Liver (tissue), 9 donors: ENCODE data around the gene RRAGC. TPM values are rescaled to one million over a fixed set of nuclear protein-coding genes. Genes with fewer than 3 reads are reported as not detected.

Experiments
- DNase-seq: peaks from one replicate; pipeline ENCODE4 v3.0.0-alpha.2; 2017; ENCODE audit warnings: low spot score
- H3K27ac ChIP-seq, 2 donors: one replicate each; pipeline ENCODE4 v1.7.0; 2013; ENCODE audit warnings: inconsistent platforms in 2 of 2, low read length in 2 of 2, control low read depth in 1 of 2, low read depth in 1 of 2, mild to moderate bottlenecking in 1 of 2
- H3K27me3 ChIP-seq, 4 donors: one replicate each; pipeline versions ENCODE4 v1.6.1 to v1.7.0; 2013; ENCODE audit warnings: low read length in 3 of 4, inconsistent platforms in 1 of 4, mild to moderate bottlenecking in 1 of 4, moderate library complexity in 1 of 4; ENCODE audit not compliant: control insufficient read depth in 4 of 4, insufficient read depth in 4 of 4
- H3K36me3 ChIP-seq, 4 donors: one replicate each; pipeline versions ENCODE4 v1.6.1 to v1.7.0; 2013; ENCODE audit warnings: low read length in 3 of 4, mild to moderate bottlenecking in 3 of 4, low read depth in 1 of 4, moderate library complexity in 1 of 4; ENCODE audit not compliant: control insufficient read depth in 4 of 4, insufficient read depth in 3 of 4
- H3K4me1 ChIP-seq, 4 donors: one replicate each; pipeline versions ENCODE4 v1.6.1 to v1.7.0; 2013; ENCODE audit warnings: low read length in 3 of 4, mild to moderate bottlenecking in 3 of 4, moderate library complexity in 1 of 4; ENCODE audit not compliant: control insufficient read depth in 4 of 4, insufficient read depth in 4 of 4
- H3K4me3 ChIP-seq, 3 donors: one replicate each; pipeline versions ENCODE4 v1.6.1 to v1.7.0; 2013; ENCODE audit warnings: low read length in 3 of 3, control low read depth in 1 of 3, low read depth in 1 of 3, mild to moderate bottlenecking in 1 of 3
- H3K9ac ChIP-seq, 2 donors: one replicate each; pipeline ENCODE4 v1.7.0; 2013; ENCODE audit warnings: low read length in 2 of 2, mild to moderate bottlenecking in 2 of 2, moderate library complexity in 2 of 2, control low read depth in 1 of 2, low read depth in 1 of 2
- H3K9me3 ChIP-seq, 4 donors: one replicate each; pipeline versions ENCODE4 v1.6.1 to v1.7.0; 2013; ENCODE audit warnings: low read length in 3 of 4; ENCODE audit not compliant: control insufficient read depth in 4 of 4
- EGR1 ChIP-seq, 2 donors: IDR thresholded peaks; 2 replicates each; pipeline ENCODE4 v1.6.1; 2016 to 2018; ENCODE audit warnings: antibody characterized with exemption in 2 of 2, low read depth in 2 of 2
- FOXA1 ChIP-seq: IDR thresholded peaks from 2 replicates; pipeline ENCODE4 v1.6.1; 2016; ENCODE audit warnings: antibody characterized with exemption
- FOXA2 ChIP-seq: IDR thresholded peaks from 2 replicates; pipeline ENCODE4 v1.6.1; 2016; ENCODE audit warnings: antibody characterized with exemption
- GABPA ChIP-seq, 2 donors: IDR thresholded peaks in 1 of 2; conservative IDR thresholded peaks in 1 of 2; 2 replicates each; pipeline ENCODE4 v1.6.1; 2016; ENCODE audit warnings: antibody characterized with exemption in 2 of 2, mild to moderate bottlenecking in 1 of 2, moderate library complexity in 1 of 2
- HNF4A ChIP-seq, 2 donors: conservative IDR thresholded peaks; 2 replicates each; pipeline ENCODE4 v1.6.1; 2016; ENCODE audit warnings: antibody characterized with exemption in 2 of 2, mild to moderate bottlenecking in 2 of 2
- HNF4G ChIP-seq: IDR thresholded peaks from 2 replicates; pipeline ENCODE4 v1.6.1; 2016; ENCODE audit warnings: antibody characterized with exemption
- JUND ChIP-seq, 2 donors: IDR thresholded peaks; 2 replicates each; pipeline ENCODE4 v1.6.1; 2016; ENCODE audit warnings: antibody characterized with exemption in 2 of 2
- MAX ChIP-seq: IDR thresholded peaks from 2 replicates; pipeline ENCODE4 v1.6.1; 2016; ENCODE audit warnings: antibody characterized with exemption
- NR2F2 ChIP-seq: IDR thresholded peaks from 2 replicates; pipeline ENCODE4 v1.6.1; 2016; ENCODE audit warnings: antibody characterized with exemption
- RAD21 ChIP-seq, 2 donors: IDR thresholded peaks; 2 replicates each; pipeline ENCODE4 v1.6.1; 2016; ENCODE audit warnings: antibody characterized with exemption in 2 of 2, mild to moderate bottlenecking in 2 of 2
- RXRA ChIP-seq, 2 donors: IDR thresholded peaks; 2 replicates each; pipeline ENCODE4 v1.6.1; 2017 to 2018; ENCODE audit warnings: antibody characterized with exemption in 2 of 2, mild to moderate bottlenecking in 1 of 2
- SP1 ChIP-seq: IDR thresholded peaks from 2 replicates; pipeline ENCODE4 v1.6.1; 2018; ENCODE audit warnings: antibody characterized with exemption, mild to moderate bottlenecking
- TAF1 ChIP-seq: conservative IDR thresholded peaks from 2 replicates; pipeline ENCODE4 v1.6.1; 2016; ENCODE audit warnings: antibody characterized with exemption, mild to moderate bottlenecking
- YY1 ChIP-seq: IDR thresholded peaks from 2 replicates; pipeline ENCODE4 v1.6.1; 2016; ENCODE audit warnings: antibody characterized with exemption, mild to moderate bottlenecking
- WGBS: extraction: QIAGEN DNeasy Blood & Tissue Kit; methylation state at CpG from one replicate; pipeline ENCODE4 v1.1.7; 2013; 5-methylcytosine and 5-hydroxymethylcytosine counted together
- polyA plus RNA-seq, 2 donors: library from polyadenylated mRNA; stranded (reverse) in 1 of 2; unstranded in 1 of 2; fragments of 200-250 nt in 1 of 2; fragments of >200 nt in 1 of 2; fragmentation: Nextera tagmentation in 1 of 2; extraction: Ambion mirVana in 1 of 2; gene quantifications; one replicate each; pipeline versions ENCODE4 v1.2.1 to v1.2.3, GENCODE V29; 2013 to 2015
- total RNA-seq, 2 donors: library from RNA; depleted of rRNA; stranded (reverse); fragments of >200 nt; gene quantifications; one replicate each; pipeline ENCODE4 v1.2.3, GENCODE V29; 2014
- TF ChIP-seq, protein P1 (sequence below): IDR thresholded peaks from 2 replicates; pipeline ENCODE4 v1.6.1; 2016; ENCODE audit warnings: antibody characterized with exemption, mild to moderate bottlenecking
- TF ChIP-seq, protein P2 (sequence below): IDR thresholded peaks from 2 replicates; pipeline ENCODE4 v1.6.1; 2016; ENCODE audit warnings: antibody characterized with exemption
- TF ChIP-seq, protein P3 (sequence below): fragments of 150-350 bp; IDR thresholded peaks from 2 replicates; pipeline ENCODE4 v1.5.1; 2017; ENCODE audit warnings: improper control_type of control experiment, low read depth, low read length; ENCODE audit not compliant: missing input control
- TF ChIP-seq, protein P4 (sequence below): IDR thresholded peaks from 2 replicates; pipeline ENCODE4 v1.6.1; 2016; ENCODE audit warnings: antibody characterized with exemption
- donor health status: healthy.
- donor health status: healthy.
- donor health status: healthy.
- donor health status: healthy.
- donor health status: healthy.

RRAGC gene
- total and polyA plus RNA-seq, 4 donors = 6.6 to 10.1 (median 7.2) TPM

GRCh38 chr1:38899560-38899959, 40.0 kb upstream of the RRAGC start:
- DNase-seq = no peak
- Histone ChIP-seq H3K27me3 (no peaks in the 10 kb centered on the region), H3K4me3 (no peak overlapping the region), H3K27ac (no peak overlapping the region), H3K9ac (no peak overlapping the region), H3K9me3 (no peaks in the 10 kb centered on the region), H3K4me1 (no peaks in the 10 kb centered on the region), H3K36me3 (no peaks in the 10 kb centered on the region)
- WGBS = 84% methylated on average over 4 of the region's 4 CpGs
- TF ChIP-seq RAD21 (IDR thresholded peaks at IDR 0.05) (no peak), GABPA (IDR thresholded peaks at IDR 0.05 in 1 of 2, conservative IDR thresholded peaks at IDR 0.05 in 1 of 2) (no peak), JUND (IDR thresholded peaks at IDR 0.05) (no peak), EGR1 (IDR thresholded peaks at IDR 0.05; ENCODE audit: low read depth in 2 of 2) (no peak), HNF4A (conservative IDR thresholded peaks at IDR 0.05) (no peak), MAX (no peak), FOXA2 (no peak), YY1 (no peak), RXRA (IDR thresholded peaks at IDR 0.05) (no peak), TAF1 (no peak), FOXA1 (no peak), NR2F2 (no peak), SP1 (no peak), HNF4G (no peak)
- TF ChIP-seq, protein P1, sequence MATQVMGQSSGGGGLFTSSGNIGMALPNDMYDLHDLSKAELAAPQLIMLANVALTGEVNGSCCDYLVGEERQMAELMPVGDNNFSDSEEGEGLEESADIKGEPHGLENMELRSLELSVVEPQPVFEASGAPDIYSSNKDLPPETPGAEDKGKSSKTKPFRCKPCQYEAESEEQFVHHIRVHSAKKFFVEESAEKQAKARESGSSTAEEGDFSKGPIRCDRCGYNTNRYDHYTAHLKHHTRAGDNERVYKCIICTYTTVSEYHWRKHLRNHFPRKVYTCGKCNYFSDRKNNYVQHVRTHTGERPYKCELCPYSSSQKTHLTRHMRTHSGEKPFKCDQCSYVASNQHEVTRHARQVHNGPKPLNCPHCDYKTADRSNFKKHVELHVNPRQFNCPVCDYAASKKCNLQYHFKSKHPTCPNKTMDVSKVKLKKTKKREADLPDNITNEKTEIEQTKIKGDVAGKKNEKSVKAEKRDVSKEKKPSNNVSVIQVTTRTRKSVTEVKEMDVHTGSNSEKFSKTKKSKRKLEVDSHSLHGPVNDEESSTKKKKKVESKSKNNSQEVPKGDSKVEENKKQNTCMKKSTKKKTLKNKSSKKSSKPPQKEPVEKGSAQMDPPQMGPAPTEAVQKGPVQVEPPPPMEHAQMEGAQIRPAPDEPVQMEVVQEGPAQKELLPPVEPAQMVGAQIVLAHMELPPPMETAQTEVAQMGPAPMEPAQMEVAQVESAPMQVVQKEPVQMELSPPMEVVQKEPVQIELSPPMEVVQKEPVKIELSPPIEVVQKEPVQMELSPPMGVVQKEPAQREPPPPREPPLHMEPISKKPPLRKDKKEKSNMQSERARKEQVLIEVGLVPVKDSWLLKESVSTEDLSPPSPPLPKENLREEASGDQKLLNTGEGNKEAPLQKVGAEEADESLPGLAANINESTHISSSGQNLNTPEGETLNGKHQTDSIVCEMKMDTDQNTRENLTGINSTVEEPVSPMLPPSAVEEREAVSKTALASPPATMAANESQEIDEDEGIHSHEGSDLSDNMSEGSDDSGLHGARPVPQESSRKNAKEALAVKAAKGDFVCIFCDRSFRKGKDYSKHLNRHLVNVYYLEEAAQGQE = no peak
- TF ChIP-seq, protein P2, sequence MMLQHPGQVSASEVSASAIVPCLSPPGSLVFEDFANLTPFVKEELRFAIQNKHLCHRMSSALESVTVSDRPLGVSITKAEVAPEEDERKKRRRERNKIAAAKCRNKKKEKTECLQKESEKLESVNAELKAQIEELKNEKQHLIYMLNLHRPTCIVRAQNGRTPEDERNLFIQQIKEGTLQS = no peak
- TF ChIP-seq, protein P3, sequence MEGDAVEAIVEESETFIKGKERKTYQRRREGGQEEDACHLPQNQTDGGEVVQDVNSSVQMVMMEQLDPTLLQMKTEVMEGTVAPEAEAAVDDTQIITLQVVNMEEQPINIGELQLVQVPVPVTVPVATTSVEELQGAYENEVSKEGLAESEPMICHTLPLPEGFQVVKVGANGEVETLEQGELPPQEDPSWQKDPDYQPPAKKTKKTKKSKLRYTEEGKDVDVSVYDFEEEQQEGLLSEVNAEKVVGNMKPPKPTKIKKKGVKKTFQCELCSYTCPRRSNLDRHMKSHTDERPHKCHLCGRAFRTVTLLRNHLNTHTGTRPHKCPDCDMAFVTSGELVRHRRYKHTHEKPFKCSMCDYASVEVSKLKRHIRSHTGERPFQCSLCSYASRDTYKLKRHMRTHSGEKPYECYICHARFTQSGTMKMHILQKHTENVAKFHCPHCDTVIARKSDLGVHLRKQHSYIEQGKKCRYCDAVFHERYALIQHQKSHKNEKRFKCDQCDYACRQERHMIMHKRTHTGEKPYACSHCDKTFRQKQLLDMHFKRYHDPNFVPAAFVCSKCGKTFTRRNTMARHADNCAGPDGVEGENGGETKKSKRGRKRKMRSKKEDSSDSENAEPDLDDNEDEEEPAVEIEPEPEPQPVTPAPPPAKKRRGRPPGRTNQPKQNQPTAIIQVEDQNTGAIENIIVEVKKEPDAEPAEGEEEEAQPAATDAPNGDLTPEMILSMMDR = no peak
- TF ChIP-seq, protein P4, sequence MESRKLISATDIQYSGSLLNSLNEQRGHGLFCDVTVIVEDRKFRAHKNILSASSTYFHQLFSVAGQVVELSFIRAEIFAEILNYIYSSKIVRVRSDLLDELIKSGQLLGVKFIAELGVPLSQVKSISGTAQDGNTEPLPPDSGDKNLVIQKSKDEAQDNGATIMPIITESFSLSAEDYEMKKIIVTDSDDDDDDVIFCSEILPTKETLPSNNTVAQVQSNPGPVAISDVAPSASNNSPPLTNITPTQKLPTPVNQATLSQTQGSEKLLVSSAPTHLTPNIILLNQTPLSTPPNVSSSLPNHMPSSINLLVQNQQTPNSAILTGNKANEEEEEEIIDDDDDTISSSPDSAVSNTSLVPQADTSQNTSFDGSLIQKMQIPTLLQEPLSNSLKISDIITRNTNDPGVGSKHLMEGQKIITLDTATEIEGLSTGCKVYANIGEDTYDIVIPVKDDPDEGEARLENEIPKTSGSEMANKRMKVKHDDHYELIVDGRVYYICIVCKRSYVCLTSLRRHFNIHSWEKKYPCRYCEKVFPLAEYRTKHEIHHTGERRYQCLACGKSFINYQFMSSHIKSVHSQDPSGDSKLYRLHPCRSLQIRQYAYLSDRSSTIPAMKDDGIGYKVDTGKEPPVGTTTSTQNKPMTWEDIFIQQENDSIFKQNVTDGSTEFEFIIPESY = no peak
